ENCODE results near the gene KRTAP12-1. TPM values are rescaled to one million over a fixed set of nuclear protein-coding genes. Genes with fewer than 3 reads are reported as not detected.

KRTAP12-1 gene
- total RNA-seq, 1 experiment from 2014 or later: not detected

GRCh38 chr21:44710756-44711326 lies 28.9 kb upstream of the KRTAP12-1 start:
- Histone ChIP-seq H3K36me3 (ENCODE audit: low read depth) (no peaks in the 10 kb centered on the region), H3K4me3 (no peak overlapping the region), H2AFZ (no peak overlapping the region), H3K79me2 (ENCODE audit: low read depth) (no peaks in the 10 kb centered on the region), H3K27ac (no peak overlapping the region), H3K9me2 (ENCODE audit: insufficient read depth) (no peaks in the 10 kb centered on the region), H3K27me3 (ENCODE audit: insufficient read depth, low read depth) (peaks cover 67% of the 10 kb centered on the region), H4K20me1 (ENCODE audit: insufficient read depth) (no peaks in the 10 kb centered on the region), H3K4me2 (peak overlapping the region; percentile 23; the same call in 1 of the 2 replicates), H3F3A (ENCODE audit: insufficient read depth, low read depth) (no peaks in the 10 kb centered on the region), H3K4me1 (replicated peaks; ENCODE audit: insufficient read depth) (no peaks in the 10 kb centered on the region), H3K9me3 (ENCODE audit: insufficient read depth, low read depth) (no peaks in the 10 kb centered on the region)
- no TSS peak for BruUV-seq (replicated peaks)
- POLR2A ChIA-PET (ENCODE audit: unreplicated experiment): no interaction called here
- no peak for DNase-seq
- TF ChIP-seq CTCF (conservative IDR thresholded peaks at IDR 0.05) (no peak), EZH2 (IDR thresholded peaks at IDR 0.05; ENCODE audit: low read depth) (no peak)
- CTCF ChIA-PET: no interaction called here
- intact Hi-C loops (cut with micrococcal nuclease; ENCODE audit: unreplicated experiment): no loop called here

- POLR2A ChIA-PET (ENCODE audit: unreplicated experiment): no interaction called here
- H3K4me3 ChIP-seq: no peak overlapping the region
Observed at GRCh38 chr21:44710294-44710665, 28.3 kb upstream of the KRTAP12-1 start.

GRCh38 chr21:44709426-44710293 lies 27.7 kb upstream of the KRTAP12-1 start:
- H3K9me2 ChIP-seq (ENCODE audit: insufficient read depth): no peaks in the 10 kb centered on the region
- intact Hi-C loops (cut with micrococcal nuclease; ENCODE audit: unreplicated experiment): no loop called here
- H3K27me3 ChIP-seq (ENCODE audit: insufficient read depth, low read depth): peaks cover 62% of the 10 kb centered on the region
- H3K9me3 ChIP-seq (ENCODE audit: insufficient read depth, low read depth): no peaks in the 10 kb centered on the region
- H3K79me2 ChIP-seq (ENCODE audit: low read depth): no peaks in the 10 kb centered on the region
- no peak overlapping the region for H3K4me2 ChIP-seq
- no peaks in the 10 kb centered on the region for H3F3A ChIP-seq (ENCODE audit: insufficient read depth, low read depth)
- no peak for DNase-seq
- H3K27ac ChIP-seq: no peak overlapping the region
- no peaks in the 10 kb centered on the region for H4K20me1 ChIP-seq (ENCODE audit: insufficient read depth)
- H3K4me3 ChIP-seq: no peak overlapping the region
- BruUV-seq (replicated peaks): no TSS peak
- H3K4me1 ChIP-seq (replicated peaks; ENCODE audit: insufficient read depth): no peaks in the 10 kb centered on the region
- TF ChIP-seq CTCF (conservative IDR thresholded peaks at IDR 0.05) (no peak), EZH2 (IDR thresholded peaks at IDR 0.05; ENCODE audit: low read depth) (no peak)
- ChIA-PET POLR2A (ENCODE audit: unreplicated experiment) (no interaction called here), CTCF (no interaction called here)
- no peaks in the 10 kb centered on the region for H3K36me3 ChIP-seq (ENCODE audit: low read depth)
- H2AFZ ChIP-seq: no peak overlapping the region

More at GRCh38 chr21:44710294-44710665, 28.3 kb upstream of the KRTAP12-1 start:
- BruUV-seq (replicated peaks): no TSS peak
- Histone ChIP-seq H3K27me3 (ENCODE audit: insufficient read depth, low read depth) (peaks cover 62% of the 10 kb centered on the region), H2AFZ (no peak overlapping the region), H3K79me2 (ENCODE audit: low read depth) (no peaks in the 10 kb centered on the region), H3K9me2 (ENCODE audit: insufficient read depth) (no peaks in the 10 kb centered on the region), H3F3A (ENCODE audit: insufficient read depth, low read depth) (no peaks in the 10 kb centered on the region), H3K36me3 (ENCODE audit: low read depth) (no peaks in the 10 kb centered on the region), H3K4me1 (replicated peaks; ENCODE audit: insufficient read depth) (no peaks in the 10 kb centered on the region), H4K20me1 (ENCODE audit: insufficient read depth) (no peaks in the 10 kb centered on the region), H3K27ac (no peak overlapping the region), H3K9me3 (ENCODE audit: insufficient read depth, low read depth) (no peaks in the 10 kb centered on the region), H3K4me2 (no peak overlapping the region)
- no peak for TF ChIP-seq CTCF (conservative IDR thresholded peaks at IDR 0.05)
- TF ChIP-seq EZH2 (IDR thresholded peaks at IDR 0.05; ENCODE audit: low read depth): no peak
- DNase-seq: no peak
- intact Hi-C loops (cut with micrococcal nuclease; ENCODE audit: unreplicated experiment): no loop called here
- CTCF ChIA-PET: no interaction called here
